H1 (cell line): ENCODE results near the gene IRF2BP2. TPM values are rescaled to one million over a fixed set of nuclear protein-coding genes. Genes with fewer than 3 reads are reported as not detected.

Experiments
- CEBPB ChIP-seq: IDR thresholded peaks from 2 replicates; pipeline ENCODE4 v1.6.1; 2012; ENCODE audit warnings: low read depth, low read length
- CHD1 ChIP-seq: IDR thresholded peaks from 2 replicates; pipeline ENCODE4 v1.6.1; 2012; ENCODE audit warnings: low read depth, low read length, improper control_type of control experiment
- CHD7 ChIP-seq: fragments of 300-600 bp; sonication (generic); IDR thresholded peaks from 2 replicates; pipeline ENCODE4 v1.7.1; 2012; ENCODE audit warnings: low read length, moderate library complexity, mild to moderate bottlenecking, inconsistent platforms; ENCODE audit not compliant: insufficient replicate concordance
- polyA plus RNA-seq, 7 experiments: library from polyadenylated mRNA; depleted of rRNA in 3 of 7; stranded (reverse) in 5 of 7; unstranded in 2 of 7; fragments of >200 nt in 5 of 7; fragments of 200-250 nt in 2 of 7; gene quantifications; 1 replicate in 5 of 7; 2 replicates in 1 of 7; 4 replicates in 1 of 7; pipeline versions ENCODE4 v1.2.1 to v1.2.3, GENCODE V29; 2011 to 2013; ENCODE audit warnings: missing spikeins in 2 of 7, mixed read lengths in 2 of 7
- total RNA-seq: library from RNA; stranded (reverse); fragmentation: NEBNext Ultra II Directional; extraction: Animal tissue kit (Norgen Biotek cat#: 25700); gene quantifications from 2 replicates; pipeline ENCODE4 v1.2.1, GENCODE V29; 2021

Gene IRF2BP2
- total and polyA plus RNA-seq, 2 of the 8 experiments (the other 6 are each of a cell fraction or from before 2014, with no cell fraction given), result 24.9 to 67.5 TPM

DNA sequence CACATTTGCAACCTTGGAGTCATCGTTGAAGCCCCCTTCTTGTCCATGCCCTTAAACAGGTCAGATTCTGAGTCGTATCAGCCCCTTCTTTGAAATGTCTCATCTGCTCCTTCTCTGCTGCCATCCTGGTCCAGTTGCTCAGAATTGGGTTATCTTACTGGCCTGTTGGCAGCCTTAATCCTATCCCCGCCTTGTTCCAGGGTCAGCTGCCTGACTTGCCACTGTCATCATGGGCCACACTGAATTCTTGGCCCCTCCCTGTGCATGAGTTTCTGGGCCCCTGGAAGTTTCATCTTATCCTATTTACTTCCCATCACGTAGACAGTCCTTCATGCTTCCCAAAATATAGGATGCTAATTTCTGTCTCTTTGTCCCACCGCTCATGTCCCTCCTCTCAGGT, 23.7 kb downstream of the IRF2BP2 start (continued):
- no peak for TF ChIP-seq CHD7
- no peak for TF ChIP-seq CHD1
- TF ChIP-seq CEBPB, result no peak
